ENCODE results near the gene SP9. TPM values are rescaled to one million over a fixed set of nuclear protein-coding genes. Genes with fewer than 3 reads are reported as not detected.

Gene SP9
- polyA plus RNA-seq, 2 of the 4 experiments (the other 2 are of a cell fraction), result 3.3 to 3.8 TPM

GRCh38 chr2:174364628-174365027 is 29.9 kb downstream of the SP9 start:
- ChIA-PET CTCF (no interaction called here), POLR2A (no interaction called here)
- DNase-seq (ENCODE audit: low read depth in 1 of 2, low spot score in 1 of 2), result no peak
- H3K27ac ChIP-seq, result no peak overlapping the region
- H3K4me1 ChIP-seq, result no peaks in the 10 kb centered on the region
- 98% methylated on average over 2 of the region's 2 CpGs for WGBS (ENCODE audit: missing lambda C conversion rate)
- peaks cover 8% of the 10 kb centered on the region; the same call in 1 of the 3 replicates for H3K9me3 ChIP-seq
- no peak for ATAC-seq
- no peak for FAIRE-seq
- no peak for TF ChIP-seq ZNF302 (CRISPR knock-in tag; IDR thresholded peaks at IDR 0.05)
- no peak for TF ChIP-seq TFCP2L1 (CRISPR knock-in tag; IDR thresholded peaks at IDR 0.05)
- TF ChIP-seq MAFK (IDR thresholded peaks at IDR 0.05; ENCODE audit: partially characterized antibody), result no peak
- no peak for TF ChIP-seq POLR2AphosphoS2 (conservative IDR thresholded peaks at IDR 0.05; ENCODE audit: low read length)
- no peak for TF ChIP-seq NFE2L2 (conservative IDR thresholded peaks at IDR 0.05; ENCODE audit: low read length)
- TF ChIP-seq HDAC2 (IDR thresholded peaks at IDR 0.05), result no peak
- TF ChIP-seq ZSCAN20 (CRISPR knock-in tag; IDR thresholded peaks at IDR 0.05), result no peak
- no peak overlapping the region for H3K4me3 ChIP-seq
- no peak overlapping the region for H3K4me2 ChIP-seq

DNA sequence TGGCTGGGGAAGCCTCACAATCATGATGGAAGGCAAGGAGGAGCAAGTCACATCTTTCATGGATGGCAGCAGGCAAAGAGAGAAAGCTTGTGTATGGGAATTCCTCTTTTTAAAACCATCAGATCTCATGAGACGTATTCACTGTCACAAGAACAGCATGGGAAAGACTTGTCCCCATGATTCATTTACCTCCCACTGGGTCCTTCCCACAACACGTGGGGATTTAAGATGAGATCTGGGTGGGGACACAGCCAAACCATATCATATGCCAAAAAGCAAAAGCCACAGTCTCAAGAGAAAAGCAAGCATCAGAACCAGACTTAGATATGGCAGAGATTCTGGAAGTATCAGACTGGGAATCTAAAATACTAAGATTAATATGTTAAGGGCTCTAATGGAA is 30.8 kb downstream of the SP9 start:
- Histone ChIP-seq H3K4me1 (no peaks in the 10 kb centered on the region), H3K27ac (no peak overlapping the region), H3K9me3 (peaks cover 8% of the 10 kb centered on the region; the same call in 1 of the 3 replicates), H3K4me3 (no peak overlapping the region), H3K4me2 (no peak overlapping the region)
- ChIA-PET CTCF (no interaction called here), POLR2A (no interaction called here)
- DNase-seq (ENCODE audit: low read depth in 1 of 2, low spot score in 1 of 2) (no peak), FAIRE-seq (no peak), ATAC-seq (no peak)
- TF ChIP-seq BCL3 (IDR thresholded peaks at IDR 0.05), result no peak
- no peak for TF ChIP-seq HOXB5 (CRISPR knock-in tag; IDR thresholded peaks at IDR 0.05)
- no peak for TF ChIP-seq ATOH8 (CRISPR knock-in tag; IDR thresholded peaks at IDR 0.05; ENCODE audit: low read depth)
- TF ChIP-seq BHLHE40 (IDR thresholded peaks at IDR 0.05; ENCODE audit: low read depth, low read length), result no peak
- TF ChIP-seq, protein P1, sequence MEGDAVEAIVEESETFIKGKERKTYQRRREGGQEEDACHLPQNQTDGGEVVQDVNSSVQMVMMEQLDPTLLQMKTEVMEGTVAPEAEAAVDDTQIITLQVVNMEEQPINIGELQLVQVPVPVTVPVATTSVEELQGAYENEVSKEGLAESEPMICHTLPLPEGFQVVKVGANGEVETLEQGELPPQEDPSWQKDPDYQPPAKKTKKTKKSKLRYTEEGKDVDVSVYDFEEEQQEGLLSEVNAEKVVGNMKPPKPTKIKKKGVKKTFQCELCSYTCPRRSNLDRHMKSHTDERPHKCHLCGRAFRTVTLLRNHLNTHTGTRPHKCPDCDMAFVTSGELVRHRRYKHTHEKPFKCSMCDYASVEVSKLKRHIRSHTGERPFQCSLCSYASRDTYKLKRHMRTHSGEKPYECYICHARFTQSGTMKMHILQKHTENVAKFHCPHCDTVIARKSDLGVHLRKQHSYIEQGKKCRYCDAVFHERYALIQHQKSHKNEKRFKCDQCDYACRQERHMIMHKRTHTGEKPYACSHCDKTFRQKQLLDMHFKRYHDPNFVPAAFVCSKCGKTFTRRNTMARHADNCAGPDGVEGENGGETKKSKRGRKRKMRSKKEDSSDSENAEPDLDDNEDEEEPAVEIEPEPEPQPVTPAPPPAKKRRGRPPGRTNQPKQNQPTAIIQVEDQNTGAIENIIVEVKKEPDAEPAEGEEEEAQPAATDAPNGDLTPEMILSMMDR (IDR thresholded peaks at IDR 0.05), result no peak
- TF ChIP-seq, protein P2, sequence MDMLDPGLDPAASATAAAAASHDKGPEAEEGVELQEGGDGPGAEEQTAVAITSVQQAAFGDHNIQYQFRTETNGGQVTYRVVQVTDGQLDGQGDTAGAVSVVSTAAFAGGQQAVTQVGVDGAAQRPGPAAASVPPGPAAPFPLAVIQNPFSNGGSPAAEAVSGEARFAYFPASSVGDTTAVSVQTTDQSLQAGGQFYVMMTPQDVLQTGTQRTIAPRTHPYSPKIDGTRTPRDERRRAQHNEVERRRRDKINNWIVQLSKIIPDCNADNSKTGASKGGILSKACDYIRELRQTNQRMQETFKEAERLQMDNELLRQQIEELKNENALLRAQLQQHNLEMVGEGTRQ (IDR thresholded peaks at IDR 0.05), result no peak
- no peak for TF ChIP-seq HES2 (IDR thresholded peaks at IDR 0.05)
- TF ChIP-seq, protein P3, sequence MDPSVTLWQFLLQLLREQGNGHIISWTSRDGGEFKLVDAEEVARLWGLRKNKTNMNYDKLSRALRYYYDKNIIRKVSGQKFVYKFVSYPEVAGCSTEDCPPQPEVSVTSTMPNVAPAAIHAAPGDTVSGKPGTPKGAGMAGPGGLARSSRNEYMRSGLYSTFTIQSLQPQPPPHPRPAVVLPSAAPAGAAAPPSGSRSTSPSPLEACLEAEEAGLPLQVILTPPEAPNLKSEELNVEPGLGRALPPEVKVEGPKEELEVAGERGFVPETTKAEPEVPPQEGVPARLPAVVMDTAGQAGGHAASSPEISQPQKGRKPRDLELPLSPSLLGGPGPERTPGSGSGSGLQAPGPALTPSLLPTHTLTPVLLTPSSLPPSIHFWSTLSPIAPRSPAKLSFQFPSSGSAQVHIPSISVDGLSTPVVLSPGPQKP (IDR thresholded peaks at IDR 0.05; ENCODE audit: low read depth, low read length), result no peak
- no peak for TF ChIP-seq CHD4 (IDR thresholded peaks at IDR 0.05; ENCODE audit: borderline replicate concordance)
- TF ChIP-seq MAFK (IDR thresholded peaks at IDR 0.05; ENCODE audit: partially characterized antibody), result no peak
- TF ChIP-seq PHF8 (IDR thresholded peaks at IDR 0.05; ENCODE audit: borderline replicate concordance, low read depth), result no peak
- TF ChIP-seq HEYL (CRISPR knock-in tag; IDR thresholded peaks at IDR 0.05), result no peak
- TF ChIP-seq JUNB (IDR thresholded peaks at IDR 0.05), result no peak
- TF ChIP-seq CBX8 (IDR thresholded peaks at IDR 0.05), result no peak
- TF ChIP-seq SREBF2 (IDR thresholded peaks at IDR 0.05), result no peak
- TF ChIP-seq CBX2 (IDR thresholded peaks at IDR 0.05; ENCODE audit: borderline replicate concordance, low read depth), result no peak
- TF ChIP-seq TFCP2L1 (CRISPR knock-in tag; IDR thresholded peaks at IDR 0.05), result no peak
- no peak for TF ChIP-seq CHD2 (IDR thresholded peaks at IDR 0.05; ENCODE audit: low read length, partially characterized antibody)
- no peak for TF ChIP-seq E2F6 (IDR thresholded peaks at IDR 0.05; ENCODE audit: borderline replicate concordance, low read depth)
- TF ChIP-seq, protein P4, sequence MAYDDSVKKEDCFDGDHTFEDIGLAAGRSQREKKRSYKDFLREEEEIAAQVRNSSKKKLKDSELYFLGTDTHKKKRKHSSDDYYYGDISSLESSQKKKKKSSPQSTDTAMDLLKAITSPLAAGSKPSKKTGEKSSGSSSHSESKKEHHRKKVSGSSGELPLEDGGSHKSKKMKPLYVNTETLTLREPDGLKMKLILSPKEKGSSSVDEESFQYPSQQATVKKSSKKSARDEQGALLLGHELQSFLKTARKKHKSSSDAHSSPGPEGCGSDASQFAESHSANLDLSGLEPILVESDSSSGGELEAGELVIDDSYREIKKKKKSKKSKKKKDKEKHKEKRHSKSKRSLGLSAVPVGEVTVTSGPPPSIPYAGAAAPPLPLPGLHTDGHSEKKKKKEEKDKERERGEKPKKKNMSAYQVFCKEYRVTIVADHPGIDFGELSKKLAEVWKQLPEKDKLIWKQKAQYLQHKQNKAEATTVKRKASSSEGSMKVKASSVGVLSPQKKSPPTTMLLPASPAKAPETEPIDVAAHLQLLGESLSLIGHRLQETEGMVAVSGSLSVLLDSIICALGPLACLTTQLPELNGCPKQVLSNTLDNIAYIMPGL (CRISPR knock-in tag; IDR thresholded peaks at IDR 0.05; ENCODE audit: borderline replicate concordance), result no peak
- 71% methylated on average over 2 of the region's 2 CpGs for WGBS (ENCODE audit: missing lambda C conversion rate)
